ENCODE results near the gene TNFAIP2.

- TF ChIP-seq EP300 (IDR thresholded peaks at IDR 0.05) = no peak
- TF ChIP-seq, protein P1, sequence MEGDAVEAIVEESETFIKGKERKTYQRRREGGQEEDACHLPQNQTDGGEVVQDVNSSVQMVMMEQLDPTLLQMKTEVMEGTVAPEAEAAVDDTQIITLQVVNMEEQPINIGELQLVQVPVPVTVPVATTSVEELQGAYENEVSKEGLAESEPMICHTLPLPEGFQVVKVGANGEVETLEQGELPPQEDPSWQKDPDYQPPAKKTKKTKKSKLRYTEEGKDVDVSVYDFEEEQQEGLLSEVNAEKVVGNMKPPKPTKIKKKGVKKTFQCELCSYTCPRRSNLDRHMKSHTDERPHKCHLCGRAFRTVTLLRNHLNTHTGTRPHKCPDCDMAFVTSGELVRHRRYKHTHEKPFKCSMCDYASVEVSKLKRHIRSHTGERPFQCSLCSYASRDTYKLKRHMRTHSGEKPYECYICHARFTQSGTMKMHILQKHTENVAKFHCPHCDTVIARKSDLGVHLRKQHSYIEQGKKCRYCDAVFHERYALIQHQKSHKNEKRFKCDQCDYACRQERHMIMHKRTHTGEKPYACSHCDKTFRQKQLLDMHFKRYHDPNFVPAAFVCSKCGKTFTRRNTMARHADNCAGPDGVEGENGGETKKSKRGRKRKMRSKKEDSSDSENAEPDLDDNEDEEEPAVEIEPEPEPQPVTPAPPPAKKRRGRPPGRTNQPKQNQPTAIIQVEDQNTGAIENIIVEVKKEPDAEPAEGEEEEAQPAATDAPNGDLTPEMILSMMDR (IDR thresholded peaks at IDR 0.05) = no peak
Observed at GRCh38 chr14:103158688-103159087, 35.4 kb downstream of the TNFAIP2 start.

All from ovary (tissue), 3 donors.